Transverse colon (tissue), 4 donors: ENCODE results near the gene RANBP9. TPM values are rescaled to one million over a fixed set of nuclear protein-coding genes. Genes with fewer than 3 reads are reported as not detected.

Experiments used
- DNase-seq: peaks from one replicate; pipeline ENCODE4 v3.0.0-alpha.2; 2019
- H3K27ac ChIP-seq, 4 donors: fragments of 200-600 bp; sonication (generic); 2 replicates each; pipeline ENCODE4 v1.5.1; 2016 to 2018; ENCODE audit warnings: inconsistent platforms in 4 of 4
- H3K27me3 ChIP-seq: fragments of 200-600 bp; sonication (generic); 2 replicates; pipeline ENCODE4 v1.5.1; 2017; ENCODE audit warnings: inconsistent platforms
- H3K36me3 ChIP-seq, 4 donors: fragments of 200-600 bp; sonication (generic); 2 replicates each; pipeline ENCODE4 v1.5.1; 2017 to 2019; ENCODE audit warnings: inconsistent platforms in 4 of 4
- H3K4me1 ChIP-seq, 4 donors: fragments of 200-600 bp; sonication (generic); 2 replicates each; pipeline ENCODE4 v1.5.1; 2017 to 2020; ENCODE audit warnings: inconsistent platforms in 4 of 4
- H3K4me3 ChIP-seq, 4 donors: fragments of 200-600 bp; sonication (generic); 1 replicate in 1 of 4; 2 replicates in 3 of 4; pipeline versions ENCODE4 v1.5.1 to v1.6.1; 2017 to 2019; ENCODE audit warnings: inconsistent platforms in 4 of 4
- H3K9me3 ChIP-seq, 2 donors: fragments of 200-600 bp; sonication (generic); 2 replicates each; pipeline ENCODE4 v1.5.1; 2017 to 2019; ENCODE audit warnings: inconsistent platforms in 2 of 2
- EP300 ChIP-seq: sonication (generic); formaldehyde crosslinking; IDR thresholded peaks from one replicate; pipeline ENCODE4 v1.6.1; 2017; ENCODE audit warnings: antibody characterized with exemption, low read depth
- POLR2A ChIP-seq: fragments of 450-650 bp; IDR thresholded peaks from one replicate; pipeline ENCODE4 v1.6.1; 2016; ENCODE audit warnings: antibody characterized with exemption, mild to moderate bottlenecking, moderate library complexity
- POLR2AphosphoS5 ChIP-seq, 3 donors: sonication (generic); formaldehyde crosslinking; IDR thresholded peaks; one replicate each; pipeline ENCODE4 v1.6.1; 2016; ENCODE audit warnings: antibody characterized with exemption in 3 of 3
- WGBS, 2 donors: methylation state at CpG; one replicate each; pipeline ENCODE4 v1.1.5; 2018; ENCODE audit warnings: low coverage in 1 of 2; 5-methylcytosine and 5-hydroxymethylcytosine counted together
- in situ Hi-C, 4 donors: fragments of 200-750 bp; cut with MboI; loops; one replicate each; pipeline versions ENCODE4 v1.15.0 to v1.15.1; 2017; ENCODE audit warnings: low sequenced_read_pairs in 3 of 4, low pct_ligation_motif_present in 1 of 4, low pct_unique_long_range_greater_than_20kb in 1 of 4
- intact Hi-C: fragments of 100-400 bp; cut with DNase I; formaldehyde crosslinking; loops from one replicate; pipeline ENCODE4 v1.15.1; 2023; ENCODE audit warnings: low total_unique reads
- total RNA-seq, 4 donors: library from RNA; depleted of rRNA; stranded (reverse); fragments of >200 nt; gene quantifications; one replicate each; pipeline ENCODE4 v1.1.0, GENCODE V29; 2016
- TF ChIP-seq, protein P1 (sequence below), 5 experiments: fragments of 200-600 bp in 3 of 5; fragments of 450-650 bp in 2 of 5; sonication (generic) in 3 of 5; IDR thresholded peaks; 1 replicate in 2 of 5; 2 replicates in 3 of 5; pipeline ENCODE4 v1.5.1; 2016 to 2017; ENCODE audit warnings: antibody characterized with exemption in 5 of 5, inconsistent platforms in 3 of 5, mild to moderate bottlenecking in 2 of 5, moderate library complexity in 1 of 5

Gene RANBP9
- total RNA-seq, 4 donors from 2014 or later: 17.9 to 40.8 (median 37.4) TPM

DNA sequence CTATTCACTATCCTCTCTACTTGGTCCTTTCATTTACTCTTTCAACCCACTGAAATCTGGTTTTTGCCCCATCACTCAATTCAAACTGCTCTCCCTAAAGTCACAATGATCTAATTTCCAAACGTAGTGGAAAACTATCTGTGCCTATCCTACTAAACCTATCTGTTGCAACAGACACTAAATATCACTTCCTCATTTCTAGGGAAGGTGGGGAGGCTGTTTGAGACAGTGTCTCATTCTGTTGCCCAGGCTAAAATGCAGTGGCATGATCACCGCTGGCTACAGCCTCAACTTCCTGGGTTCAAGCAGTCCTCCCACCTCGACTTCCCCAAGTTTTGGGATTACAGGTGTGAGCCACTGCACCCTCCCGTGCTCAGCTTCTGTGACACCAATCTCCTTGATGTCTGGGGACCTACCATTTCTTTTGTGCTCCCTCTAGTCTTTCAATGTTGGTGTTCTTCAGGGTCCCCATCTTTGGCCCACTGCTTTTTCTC is 8.8 kb downstream of the RANBP9 start:
- DNase-seq: no peak
- Histone ChIP-seq H3K27ac (no peak overlapping the region), H3K9me3 (no peaks in the 10 kb centered on the region), H3K4me1 (peaks cover 7 to 43% (median 16%) of the 10 kb centered on the region in 4 donors), H3K27me3 (no peaks in the 10 kb centered on the region), H3K36me3 (no peaks in the 10 kb centered on the region), H3K4me3 (no peak overlapping the region)
- intact Hi-C loops (no loop called here), in situ Hi-C loops (no loop called here)
- WGBS, 2 donors: 61 to 75% methylated on average over 2 to 4 of the region's 4 CpGs
- TF ChIP-seq EP300: no peak
- TF ChIP-seq POLR2AphosphoS5 (IDR thresholded peaks at IDR 0.05): no peak
- TF ChIP-seq, protein P1, sequence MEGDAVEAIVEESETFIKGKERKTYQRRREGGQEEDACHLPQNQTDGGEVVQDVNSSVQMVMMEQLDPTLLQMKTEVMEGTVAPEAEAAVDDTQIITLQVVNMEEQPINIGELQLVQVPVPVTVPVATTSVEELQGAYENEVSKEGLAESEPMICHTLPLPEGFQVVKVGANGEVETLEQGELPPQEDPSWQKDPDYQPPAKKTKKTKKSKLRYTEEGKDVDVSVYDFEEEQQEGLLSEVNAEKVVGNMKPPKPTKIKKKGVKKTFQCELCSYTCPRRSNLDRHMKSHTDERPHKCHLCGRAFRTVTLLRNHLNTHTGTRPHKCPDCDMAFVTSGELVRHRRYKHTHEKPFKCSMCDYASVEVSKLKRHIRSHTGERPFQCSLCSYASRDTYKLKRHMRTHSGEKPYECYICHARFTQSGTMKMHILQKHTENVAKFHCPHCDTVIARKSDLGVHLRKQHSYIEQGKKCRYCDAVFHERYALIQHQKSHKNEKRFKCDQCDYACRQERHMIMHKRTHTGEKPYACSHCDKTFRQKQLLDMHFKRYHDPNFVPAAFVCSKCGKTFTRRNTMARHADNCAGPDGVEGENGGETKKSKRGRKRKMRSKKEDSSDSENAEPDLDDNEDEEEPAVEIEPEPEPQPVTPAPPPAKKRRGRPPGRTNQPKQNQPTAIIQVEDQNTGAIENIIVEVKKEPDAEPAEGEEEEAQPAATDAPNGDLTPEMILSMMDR (IDR thresholded peaks at IDR 0.05): no peak
- TF ChIP-seq POLR2A: no peak

DNA sequence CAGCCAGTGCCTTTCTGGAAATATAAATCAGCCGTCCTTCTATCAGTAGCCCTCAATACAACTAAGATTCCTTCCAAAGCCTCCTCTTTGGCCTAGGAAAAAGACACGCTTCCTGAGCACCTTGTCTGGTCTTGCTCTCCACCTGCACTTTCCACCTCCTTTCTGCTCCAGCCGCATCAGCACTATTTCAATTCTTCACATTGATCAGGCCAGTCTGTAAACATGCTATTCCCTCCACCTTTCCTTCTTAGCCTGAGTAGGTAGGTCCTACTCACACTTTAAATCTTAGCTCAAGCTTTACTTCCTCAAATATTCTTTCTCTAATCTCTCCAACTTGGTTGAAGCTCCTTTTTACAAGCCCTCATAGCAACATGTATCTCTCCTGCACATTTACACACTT is 11.4 kb downstream of the RANBP9 start:
- WGBS, 2 donors: 83 to 96% methylated on average over 3 of the region's 3 CpGs
- TF ChIP-seq POLR2AphosphoS5 (IDR thresholded peaks at IDR 0.05): no peak
- TF ChIP-seq, protein P1 (IDR thresholded peaks at IDR 0.05): no peak
- TF ChIP-seq EP300: no peak
- TF ChIP-seq POLR2A: no peak
- Histone ChIP-seq H3K27ac (no peak overlapping the region), H3K4me1 (peaks cover 0 to 58% (median 9%) of the 10 kb centered on the region in 4 donors), H3K27me3 (no peaks in the 10 kb centered on the region), H3K4me3 (no peak overlapping the region), H3K36me3 (no peaks in the 10 kb centered on the region), H3K9me3 (no peaks in the 10 kb centered on the region)
- in situ Hi-C loops (no loop called here), intact Hi-C loops (no loop called here)
- no peak for DNase-seq

DNA sequence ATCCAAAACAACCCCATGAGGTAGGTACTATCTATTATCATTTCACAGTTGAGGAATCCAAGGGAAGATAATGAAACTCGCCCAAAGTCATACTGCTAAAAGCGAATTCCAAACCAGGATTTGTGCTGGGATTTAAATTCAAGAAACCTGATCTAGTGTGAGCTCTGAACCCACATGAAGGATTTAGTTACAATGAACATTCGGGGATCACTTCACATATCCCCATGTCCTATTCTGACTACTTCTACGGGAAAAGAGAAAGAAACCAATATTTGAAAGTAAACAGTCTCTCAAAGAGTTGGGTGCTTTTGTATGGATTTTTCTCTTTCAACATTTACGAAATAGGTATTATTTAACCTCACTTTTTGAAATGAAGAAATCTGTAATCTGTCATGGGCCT is 12.9 kb downstream of the RANBP9 start:
- 97 to 99% methylated on average over 5 of the region's 5 CpGs for WGBS, 2 donors
- H3K9me3 ChIP-seq: no peaks in the 10 kb centered on the region
- intact Hi-C loops (no loop called here), in situ Hi-C loops (no loop called here)
- no peaks in the 10 kb centered on the region for H3K27me3 ChIP-seq
- no peak for DNase-seq
- no peak for TF ChIP-seq POLR2AphosphoS5 (IDR thresholded peaks at IDR 0.05)
- TF ChIP-seq EP300: no peak
- peaks cover 3 to 56% (median 10%) of the 10 kb centered on the region in 4 donors for H3K4me1 ChIP-seq
- no peak overlapping the region for H3K27ac ChIP-seq
- H3K4me3 ChIP-seq: no peak overlapping the region
- no peaks in the 10 kb centered on the region for H3K36me3 ChIP-seq

DNA sequence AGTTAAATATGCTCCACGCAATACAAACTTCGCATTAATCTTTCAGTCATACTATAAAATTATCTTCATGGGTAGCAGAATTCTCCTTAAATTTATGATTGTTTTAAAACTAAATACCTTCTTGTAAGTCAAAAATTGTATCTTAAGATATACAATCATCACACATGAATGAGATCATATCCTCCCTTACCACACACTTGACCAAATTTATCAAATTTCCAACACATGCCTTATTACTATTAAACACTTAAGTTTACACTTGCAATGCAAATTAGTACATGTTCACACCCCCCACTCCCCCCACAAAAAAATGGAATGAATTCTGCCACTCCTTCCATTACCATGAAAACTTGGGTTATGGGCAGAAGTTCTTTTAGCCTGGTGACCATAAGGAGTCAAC is 13.8 kb downstream of the RANBP9 start:
- Histone ChIP-seq H3K4me1 (peaks cover 0 to 49% (median 5%) of the 10 kb centered on the region in 4 donors), H3K27ac (no peak overlapping the region), H3K36me3 (no peaks in the 10 kb centered on the region), H3K9me3 (no peaks in the 10 kb centered on the region), H3K27me3 (no peaks in the 10 kb centered on the region), H3K4me3 (no peak overlapping the region)
- intact Hi-C loops (no loop called here), in situ Hi-C loops (no loop called here)
- TF ChIP-seq POLR2AphosphoS5 (IDR thresholded peaks at IDR 0.05): no peak
- TF ChIP-seq, protein P1 (IDR thresholded peaks at IDR 0.05): no peak
- TF ChIP-seq POLR2A: no peak
- no peak for TF ChIP-seq EP300
- 97 to 100% methylated on average over 2 of the region's 2 CpGs for WGBS, 2 donors
- DNase-seq: no peak

DNA sequence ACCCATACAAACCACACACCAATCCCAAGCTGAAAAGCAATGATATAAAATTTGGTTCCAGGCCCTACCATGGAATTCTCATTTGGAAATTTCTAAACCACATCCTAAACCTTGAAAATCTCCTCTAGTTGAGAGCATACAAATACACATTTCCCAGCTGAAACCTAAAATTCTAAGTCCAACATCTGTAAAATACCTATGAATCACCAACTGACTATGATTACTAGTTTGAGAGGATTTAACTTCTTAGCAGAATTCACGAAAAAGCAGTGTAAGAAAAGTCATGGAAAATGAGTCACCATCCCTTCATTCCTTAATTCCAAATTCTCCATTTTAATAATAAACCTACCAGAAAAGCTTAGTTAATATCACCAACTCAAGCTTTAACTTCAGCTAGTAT is 15.4 kb downstream of the RANBP9 start:
- H3K4me3 ChIP-seq: no peak overlapping the region
- in situ Hi-C loops (no loop called here), intact Hi-C loops (no loop called here)
- H3K27ac ChIP-seq: no peak overlapping the region
- DNase-seq: no peak
- peaks cover 0 to 47% (median 4%) of the 10 kb centered on the region in 4 donors for H3K4me1 ChIP-seq
- WGBS, 2 donors: 62 to 79% methylated on average over 1 of the region's 1 CpG
- TF ChIP-seq, protein P1 (IDR thresholded peaks at IDR 0.05): no peak
- no peak for TF ChIP-seq POLR2A
- H3K9me3 ChIP-seq: no peaks in the 10 kb centered on the region
- H3K36me3 ChIP-seq: no peaks in the 10 kb centered on the region
- no peaks in the 10 kb centered on the region for H3K27me3 ChIP-seq
